GM21526 (cell line): ENCODE results near the gene EXOC4.

Source experiments
- ATAC-seq: cut with Tn5 transposase; IDR thresholded peaks from one replicate; pipeline ENCODE4 v1.9.1; 2021; ENCODE audit warnings: moderate library complexity; ENCODE audit not compliant: unreplicated experiment, low FRiP score

Gene EXOC4

DNA sequence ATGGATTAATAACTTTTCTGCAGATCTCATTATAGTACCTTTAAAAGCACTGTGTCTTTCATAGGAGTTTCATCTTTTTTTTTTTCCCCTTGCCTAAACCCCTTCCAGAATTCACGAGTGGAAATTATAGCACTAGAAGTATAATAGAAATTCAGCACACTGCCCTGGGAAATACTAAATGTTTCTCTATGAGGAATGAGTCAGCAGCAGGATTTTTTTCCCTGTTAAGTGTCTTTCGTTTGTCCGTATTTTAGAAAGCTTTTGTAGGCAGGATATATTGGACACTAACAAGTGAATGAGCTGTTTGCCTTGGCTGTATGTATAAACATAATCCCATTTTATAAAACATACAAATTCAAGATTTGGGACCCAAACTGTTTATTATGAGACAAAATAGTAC lies 105.8 kb downstream of the EXOC4 start:
- no peak for ATAC-seq

- no peak for ATAC-seq
Measured at GRCh38 chr7:133359449-133359848, 106.6 kb downstream of the EXOC4 start.

DNA sequence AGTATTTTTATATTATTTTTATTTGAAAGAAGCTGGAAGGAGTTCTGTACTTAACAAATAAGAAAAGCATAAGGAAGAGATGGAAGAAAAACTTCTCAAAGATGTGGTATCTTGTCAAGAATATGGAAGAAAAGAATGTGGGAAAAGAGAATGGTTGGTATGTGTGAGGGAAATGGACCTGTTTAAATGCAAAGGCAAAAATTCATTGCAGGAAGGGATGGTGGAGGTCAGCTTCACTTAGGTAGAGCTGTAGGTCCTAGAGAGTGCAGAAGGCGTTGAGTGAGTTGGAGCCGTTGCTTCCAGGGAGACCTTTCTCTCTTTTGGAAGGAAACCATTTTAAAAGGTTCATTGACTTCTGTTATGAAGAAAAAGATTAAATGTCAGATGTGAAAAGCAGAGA lies 107.3 kb downstream of the EXOC4 start:
- ATAC-seq = no peak

DNA sequence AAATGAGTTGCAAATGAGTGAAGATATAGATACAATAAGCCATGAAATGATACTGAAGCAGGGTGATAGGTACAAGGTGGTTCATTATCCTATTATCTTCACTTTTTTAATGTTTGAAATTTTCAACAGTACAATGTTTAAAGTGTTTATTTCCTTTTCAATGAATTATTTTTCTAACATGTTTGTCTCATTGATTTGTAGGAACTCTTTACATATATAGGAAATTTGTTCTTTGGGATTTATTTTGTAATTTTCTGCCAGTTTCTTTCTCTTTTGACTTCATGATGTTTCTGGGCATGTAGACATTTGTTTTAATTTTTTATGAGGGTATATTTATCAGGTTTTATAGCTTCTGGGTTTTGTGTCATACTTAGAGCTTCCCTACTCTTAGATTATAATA lies 108.9 kb downstream of the EXOC4 start:
- no peak for ATAC-seq

DNA sequence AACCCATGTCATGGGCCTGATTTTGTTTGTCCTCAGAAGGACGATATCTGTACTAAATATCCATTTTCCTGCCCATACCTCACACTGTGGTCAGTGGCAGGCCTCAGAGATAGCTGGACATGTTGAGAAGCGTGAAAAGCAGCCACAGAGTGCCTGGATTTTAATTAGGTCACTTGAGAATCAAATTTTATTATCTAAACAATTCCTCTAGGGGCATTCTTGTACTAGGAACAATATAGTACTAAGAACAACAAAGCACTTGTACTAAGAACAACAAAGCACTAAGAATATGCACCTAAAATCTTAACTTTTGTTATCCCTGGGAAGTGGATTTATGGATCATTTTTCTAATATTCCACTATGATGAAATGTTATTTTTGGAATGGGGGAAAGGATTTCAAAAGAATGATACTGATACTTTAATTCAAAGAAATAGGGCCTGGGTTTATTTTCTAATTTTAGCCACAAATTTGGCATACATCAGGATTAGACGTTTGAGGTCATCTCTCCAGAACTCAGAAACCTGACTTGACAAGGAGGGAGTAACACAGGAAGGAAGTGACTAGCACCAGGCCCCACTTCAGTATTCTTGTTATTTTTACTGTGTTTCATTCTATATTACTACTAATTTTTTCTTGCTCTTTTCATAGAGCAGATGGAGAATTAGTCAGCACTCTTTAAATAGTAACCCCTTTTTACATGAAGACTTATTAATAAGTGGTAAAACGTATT lies 112.2 kb downstream of the EXOC4 start:
- ATAC-seq = no peak

DNA sequence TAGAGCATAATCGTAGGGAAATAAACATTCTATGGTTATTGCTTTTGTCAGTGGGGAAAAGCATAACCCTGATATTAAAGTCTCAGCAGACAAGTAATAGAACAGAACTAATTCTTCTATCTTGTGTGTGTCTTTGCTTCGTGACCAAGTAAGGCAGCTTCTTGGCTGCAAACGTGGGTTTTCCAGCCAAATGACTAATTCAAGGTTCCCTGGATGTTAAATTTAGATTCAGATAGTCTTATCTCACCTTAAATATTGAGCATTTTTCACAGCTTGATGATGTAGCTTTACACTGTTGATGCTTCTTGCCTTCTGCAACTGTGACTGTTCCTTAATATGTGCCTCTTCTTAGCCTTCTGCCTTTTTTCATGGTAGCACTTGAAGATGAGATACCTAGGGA lies 113.0 kb downstream of the EXOC4 start:
- ATAC-seq = no peak

DNA sequence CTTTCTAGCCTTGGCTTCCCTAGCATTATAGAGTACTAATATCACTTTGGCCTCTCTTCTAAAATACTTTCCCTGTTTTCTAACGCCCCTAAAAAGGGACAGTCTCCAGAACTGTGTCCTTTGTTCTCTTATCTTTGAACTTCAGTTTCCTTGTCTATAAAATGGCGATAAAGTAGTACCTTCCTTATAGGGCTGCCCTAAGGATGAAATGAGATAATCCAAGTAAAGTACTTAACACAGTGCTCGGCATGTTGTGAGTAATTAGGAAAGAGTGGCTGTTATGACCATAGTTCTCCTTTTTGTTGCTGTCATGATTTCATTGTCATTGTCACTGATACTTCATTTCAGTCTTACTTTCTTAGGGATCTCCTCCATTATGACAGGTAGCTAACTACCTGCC lies 114.7 kb downstream of the EXOC4 start:
- no peak for ATAC-seq

DNA sequence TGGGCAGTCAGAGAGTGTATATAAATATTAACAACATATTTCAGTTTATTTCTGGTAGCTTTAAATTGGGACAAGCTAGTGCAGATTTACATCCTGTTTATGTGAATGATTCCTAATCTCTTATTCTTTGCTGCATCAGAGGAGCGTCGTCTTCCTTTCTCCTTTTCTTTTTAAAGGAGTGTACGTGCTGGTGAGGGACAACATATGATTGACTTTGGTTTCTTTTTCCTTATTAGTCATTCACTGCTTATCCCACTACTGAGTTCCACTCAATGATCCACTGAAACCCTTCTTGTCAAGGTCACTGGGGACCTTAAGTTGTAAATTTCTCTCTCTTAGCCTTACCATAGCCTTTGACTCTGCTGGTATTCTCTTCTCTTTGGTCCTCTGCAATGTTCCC lies 116.3 kb downstream of the EXOC4 start:
- no peak for ATAC-seq

- ATAC-seq = no peak
Measured at GRCh38 chr7:133371616-133372015, 118.7 kb downstream of the EXOC4 start.

GRCh38 chr7:133372337-133372736 lies 119.5 kb downstream of the EXOC4 start:
- ATAC-seq = no peak

GRCh38 chr7:133376514-133376913 lies 123.6 kb downstream of the EXOC4 start:
- no peak for ATAC-seq

DNA sequence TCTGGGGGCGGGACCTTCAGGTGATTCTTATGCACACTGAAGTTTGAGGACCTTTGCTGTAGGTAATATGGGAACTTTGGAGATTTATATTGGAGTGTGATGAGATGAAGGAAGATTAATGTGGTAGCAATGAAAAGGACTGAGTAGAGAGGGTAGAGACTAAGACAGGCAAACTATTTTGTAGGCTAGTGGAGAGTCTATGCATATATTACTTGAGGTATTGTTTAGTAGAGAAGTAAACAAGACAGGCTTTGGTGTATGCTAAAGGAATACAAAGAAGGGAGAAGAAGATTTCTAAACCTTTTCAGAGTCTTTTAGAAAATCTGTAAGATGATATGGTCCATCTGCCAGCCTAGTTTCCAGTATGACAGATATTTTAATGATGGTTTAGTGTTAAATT lies 129.1 kb downstream of the EXOC4 start:
- no peak for ATAC-seq

- no peak for ATAC-seq
Measured at GRCh38 chr7:133382775-133383559, 130.1 kb downstream of the EXOC4 start.

- no peak for ATAC-seq
Measured at GRCh38 chr7:133386205-133386604, 133.3 kb downstream of the EXOC4 start.

DNA sequence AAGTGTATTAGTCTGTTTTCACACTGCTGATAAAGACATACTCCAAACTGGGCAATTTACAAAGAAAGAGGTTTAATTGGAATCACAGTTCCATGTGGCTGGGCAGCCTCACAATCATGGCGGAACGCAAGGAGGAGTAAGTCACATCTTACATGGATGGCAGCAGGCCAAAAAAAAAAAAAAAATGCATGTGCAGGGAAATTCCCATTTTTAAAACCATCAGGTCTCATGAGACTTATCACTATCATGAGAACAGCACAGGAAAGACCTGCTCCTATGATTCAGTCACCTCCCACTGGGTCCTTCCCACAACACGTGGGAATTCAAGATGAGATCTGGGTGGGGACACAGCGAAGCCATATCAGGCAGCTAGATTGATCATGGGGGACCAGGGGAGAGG lies 136.8 kb downstream of the EXOC4 start:
- ATAC-seq = no peak

DNA sequence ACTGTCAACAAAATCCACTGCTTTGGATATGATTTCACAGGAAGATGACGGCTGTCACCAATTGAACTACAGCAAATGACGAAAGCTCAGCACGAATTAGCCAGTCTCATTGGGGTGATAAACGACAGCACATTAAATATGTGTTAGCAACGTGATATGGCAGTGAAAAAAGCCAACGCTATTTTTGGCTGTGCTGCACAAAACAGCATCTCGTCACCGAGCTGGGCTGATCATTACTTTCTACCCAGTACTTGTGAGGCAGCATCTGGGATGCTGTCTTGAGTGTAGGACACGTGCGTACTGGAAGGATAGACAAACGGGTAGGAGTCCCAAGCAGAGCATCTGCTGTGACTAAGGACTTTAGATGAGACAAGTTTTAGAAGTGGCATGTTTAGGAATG lies 138.3 kb downstream of the EXOC4 start:
- ATAC-seq = no peak

DNA sequence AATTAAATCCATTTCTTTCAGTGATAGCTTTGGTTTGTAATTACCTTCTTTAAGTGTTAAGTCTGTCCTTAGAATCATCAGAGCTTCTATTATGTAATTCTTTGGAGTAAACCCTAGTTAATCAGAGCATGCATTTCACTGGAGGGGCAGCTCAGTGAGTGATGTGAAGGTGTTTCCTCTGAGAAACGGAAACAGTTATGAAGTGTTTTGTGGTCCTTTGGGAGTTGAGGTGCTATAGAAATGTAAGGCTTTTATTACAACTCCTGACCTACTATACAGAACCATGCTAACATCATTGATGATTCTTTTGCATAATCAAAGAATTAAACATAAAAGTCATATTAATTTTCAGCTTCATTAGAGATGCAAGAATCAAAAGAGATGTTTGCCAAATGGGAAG lies 141.5 kb downstream of the EXOC4 start:
- ATAC-seq = no peak

GRCh38 chr7:133395551-133395950 lies 142.7 kb downstream of the EXOC4 start:
- ATAC-seq = no peak

- ATAC-seq = no peak
Measured at GRCh38 chr7:133398506-133398905, 145.6 kb downstream of the EXOC4 start.

DNA sequence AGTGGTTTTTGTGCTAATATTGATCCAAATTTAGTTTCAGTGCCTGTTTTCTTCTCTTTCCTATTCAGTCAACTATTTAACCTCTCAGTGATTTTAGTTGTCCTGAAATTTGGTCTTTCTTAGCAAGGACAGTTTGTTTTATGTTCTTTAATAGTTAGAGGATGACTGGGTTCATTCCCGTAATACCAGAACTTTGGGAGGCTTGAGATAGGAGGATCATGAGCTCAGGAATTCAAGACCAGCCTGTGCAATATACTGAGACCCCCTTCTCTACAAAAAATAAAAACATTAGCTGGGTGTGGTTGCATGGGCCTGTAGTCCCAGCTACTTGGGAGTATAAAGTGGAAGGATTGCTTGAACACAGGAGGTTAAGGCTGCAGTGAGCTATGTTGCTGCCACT lies 148.3 kb downstream of the EXOC4 start:
- ATAC-seq = no peak

- ATAC-seq = no peak
Measured at GRCh38 chr7:133408212-133408611, 155.3 kb downstream of the EXOC4 start.

DNA sequence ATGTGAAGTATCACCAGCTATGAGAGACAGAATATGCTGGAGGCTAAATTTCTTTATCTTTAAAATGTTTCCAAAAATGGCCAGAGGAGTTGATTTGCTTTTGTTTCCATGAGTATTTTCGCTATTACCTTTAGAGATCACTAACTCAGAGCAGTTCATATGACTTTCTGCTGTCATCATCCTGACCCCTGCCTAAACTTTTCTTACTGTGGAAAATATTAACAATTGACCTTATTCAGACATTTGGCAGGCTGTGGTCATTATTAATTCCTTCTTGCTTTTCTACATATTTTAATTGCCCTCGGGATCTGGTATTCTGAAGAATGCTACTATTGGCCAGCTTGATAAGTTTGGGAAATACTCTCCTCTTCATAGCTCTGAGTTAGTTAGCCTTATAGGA lies 156.5 kb downstream of the EXOC4 start:
- no peak for ATAC-seq
